Gastrocnemius medialis (tissue), 4 donors: ENCODE data around the gene CHST11. TPM values are rescaled to one million over a fixed set of nuclear protein-coding genes. Genes with fewer than 3 reads are reported as not detected.

Experiments
- ATAC-seq, 2 donors: fragments of 150-250 bp; one replicate each; pipeline ENCODE4 v1.9.1; 2016
- DNase-seq, 2 donors: peaks; one replicate each; pipeline ENCODE4 v3.0.0-alpha.2; 2019
- H3K27ac ChIP-seq, 4 donors: fragments of 200-600 bp; sonication (generic); 1 replicate in 1 of 4; 2 replicates in 3 of 4; pipeline ENCODE4 v1.5.1; 2016 to 2018; ENCODE audit warnings: mild to moderate bottlenecking in 2 of 4, moderate library complexity in 1 of 4
- H3K27me3 ChIP-seq, 3 donors: fragments of 200-600 bp; sonication (generic) in 2 of 3; 1 replicate in 1 of 3; 2 replicates in 2 of 3; pipeline versions ENCODE4 v1.5.1 to v1.6.0; 2016 to 2019; ENCODE audit warnings: mild to moderate bottlenecking in 1 of 3, moderate library complexity in 1 of 3
- H3K36me3 ChIP-seq, 2 donors: fragments of 200-600 bp; sonication (generic) in 1 of 2; one replicate each; pipeline ENCODE4 v1.5.1; 2017 to 2018
- H3K4me1 ChIP-seq, 2 donors: fragments of 200-600 bp; sonication (generic) in 1 of 2; one replicate each; pipeline ENCODE4 v1.5.1; 2016 to 2017; ENCODE audit warnings: mild to moderate bottlenecking in 2 of 2
- H3K4me3 ChIP-seq, 4 donors: fragments of 200-600 bp; sonication (generic) in 3 of 4; 1 replicate in 1 of 4; 2 replicates in 3 of 4; pipeline ENCODE4 v1.5.1; 2016 to 2019; ENCODE audit warnings: mild to moderate bottlenecking in 2 of 4
- H3K9me3 ChIP-seq, 3 donors: fragments of 200-600 bp; sonication (generic) in 2 of 3; 1 replicate in 1 of 3; 2 replicates in 2 of 3; pipeline ENCODE4 v1.5.1; 2016 to 2019
- CTCF ChIP-seq, 5 experiments: fragments of 450-650 bp in 3 of 5; fragments of 200-600 bp in 2 of 5; sonication (generic) in 2 of 5; IDR thresholded peaks in 4 of 5; conservative IDR thresholded peaks in 1 of 5; 1 replicate in 4 of 5; 2 replicates in 1 of 5; pipeline ENCODE4 v1.5.1; 2016 to 2019; ENCODE audit warnings: antibody characterized with exemption in 5 of 5, mild to moderate bottlenecking in 3 of 5, moderate library complexity in 3 of 5
- POLR2A ChIP-seq, 2 donors: fragments of 450-650 bp; IDR thresholded peaks; one replicate each; pipeline ENCODE4 v1.6.1; 2017; ENCODE audit warnings: antibody characterized with exemption in 2 of 2, mild to moderate bottlenecking in 2 of 2, moderate library complexity in 2 of 2
- in situ Hi-C, 4 donors: fragments of 200-750 bp; cut with MboI; loops; one replicate each; pipeline versions ENCODE4 v1.15.0 to v1.8.0; 2017; ENCODE audit warnings: low sequenced_read_pairs in 4 of 4
- intact Hi-C: fragments of 100-400 bp; cut with DNase I; formaldehyde crosslinking; loops from one replicate; pipeline ENCODE4 v1.15.1; 2023; ENCODE audit warnings: low total_unique reads
- total RNA-seq, 4 donors: library from RNA; depleted of rRNA; stranded (reverse); fragments of >200 nt; gene quantifications; one replicate each; pipeline versions ENCODE4 v1.1.0 to v1.2.3, GENCODE V29; 2016

The CHST11 gene
- total RNA-seq, 4 donors from 2014 or later: 0.17 to 2.1 (median 1.4) TPM

GRCh38 chr12:104721936-104722335 lies 265.2 kb downstream of the CHST11 start:
- Histone ChIP-seq H3K4me1 (no peaks in the 10 kb centered on the region), H3K36me3 (no peaks in the 10 kb centered on the region), H3K27me3 (no peaks in the 10 kb centered on the region), H3K9me3 (no peaks in the 10 kb centered on the region), H3K4me3 (no peak overlapping the region), H3K27ac (no peak overlapping the region)
- DNase-seq: no peak
- no peak for ATAC-seq
- no peak for TF ChIP-seq POLR2A (IDR thresholded peaks at IDR 0.05)
- no peak for TF ChIP-seq CTCF (IDR thresholded peaks at IDR 0.05 in 4 of 5, conservative IDR thresholded peaks at IDR 0.05 in 1 of 5)
- in situ Hi-C loops (no loop called here), intact Hi-C loops (no loop called here)

GRCh38 chr12:104722601-104723534 lies 266.1 kb downstream of the CHST11 start:
- DNase-seq (no peak), ATAC-seq (no peak)
- Histone ChIP-seq H3K36me3 (no peaks in the 10 kb centered on the region), H3K9me3 (no peaks in the 10 kb centered on the region), H3K27ac (no peak overlapping the region), H3K4me1 (no peaks in the 10 kb centered on the region), H3K4me3 (no peak overlapping the region), H3K27me3 (no peaks in the 10 kb centered on the region)
- TF ChIP-seq CTCF (IDR thresholded peaks at IDR 0.05 in 4 of 5, conservative IDR thresholded peaks at IDR 0.05 in 1 of 5) (no peak), POLR2A (IDR thresholded peaks at IDR 0.05) (no peak)
- intact Hi-C loops (no loop called here), in situ Hi-C loops (no loop called here)

GRCh38 chr12:104723895-104724294 lies 267.1 kb downstream of the CHST11 start:
- H3K4me3 ChIP-seq: no peak overlapping the region
- no peak overlapping the region for H3K27ac ChIP-seq
- H3K36me3 ChIP-seq: no peaks in the 10 kb centered on the region
- H3K27me3 ChIP-seq: no peaks in the 10 kb centered on the region
- ATAC-seq: no peak
- no peaks in the 10 kb centered on the region for H3K4me1 ChIP-seq
- in situ Hi-C loops (no loop called here), intact Hi-C loops (no loop called here)
- no peaks in the 10 kb centered on the region for H3K9me3 ChIP-seq
- no peak for DNase-seq
- TF ChIP-seq CTCF (IDR thresholded peaks at IDR 0.05 in 4 of 5, conservative IDR thresholded peaks at IDR 0.05 in 1 of 5) (no peak), POLR2A (IDR thresholded peaks at IDR 0.05) (no peak)

DNA sequence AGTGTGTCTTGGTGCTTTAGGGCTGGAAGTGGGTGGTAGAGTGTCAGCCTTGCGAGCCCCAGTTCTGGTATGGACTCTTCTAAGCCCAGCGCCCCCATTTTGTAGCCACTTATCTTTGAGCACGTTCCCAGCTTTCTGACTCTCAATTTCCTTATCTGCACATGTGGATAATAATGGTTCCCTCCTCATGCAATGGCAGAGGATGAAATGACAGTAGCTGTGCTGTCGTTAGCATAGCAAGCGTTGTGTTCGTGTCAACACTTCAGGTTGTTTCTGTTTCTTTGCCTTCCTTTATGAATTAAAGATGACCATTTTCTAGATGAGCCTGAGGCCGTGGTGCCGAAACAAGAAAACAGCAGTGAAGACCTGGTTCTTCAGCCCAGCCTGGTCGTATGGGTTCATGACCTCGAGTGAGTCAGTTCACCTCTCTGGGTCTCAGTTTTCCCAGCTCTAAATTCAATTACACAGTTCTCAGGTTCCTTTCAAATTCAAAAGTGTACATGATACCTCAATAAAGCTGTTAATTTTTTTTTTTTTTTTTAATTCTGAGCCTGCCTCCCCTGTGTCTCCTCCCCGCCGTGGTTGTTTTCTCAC lies 268.3 kb downstream of the CHST11 start:
- intact Hi-C loops (no loop called here), in situ Hi-C loops (no loop called here)

More for the DNA sequence above, 268.3 kb downstream of the CHST11 start:
- Histone ChIP-seq H3K27ac (no peak overlapping the region), H3K4me1 (no peaks in the 10 kb centered on the region), H3K27me3 (no peaks in the 10 kb centered on the region), H3K36me3 (no peaks in the 10 kb centered on the region), H3K4me3 (no peak overlapping the region), H3K9me3 (no peaks in the 10 kb centered on the region)
- no peak for DNase-seq
- ATAC-seq: no peak
- TF ChIP-seq CTCF (IDR thresholded peaks at IDR 0.05 in 4 of 5, conservative IDR thresholded peaks at IDR 0.05 in 1 of 5) (no peak), POLR2A (IDR thresholded peaks at IDR 0.05) (no peak)
